ENCODE data around the gene MYO6.

Gene MYO6

GRCh38 chr6:75830959-75831885, 82.2 kb downstream of the MYO6 start:
- DNase-seq, result no peak

GRCh38 chr6:75834447-75834846, 85.4 kb downstream of the MYO6 start:
- no peak for DNase-seq

GRCh38 chr6:75842191-75842590, 93.2 kb downstream of the MYO6 start:
- DNase-seq, result no peak

GRCh38 chr6:75842732-75843131, 93.7 kb downstream of the MYO6 start:
- no peak for DNase-seq

GRCh38 chr6:75843396-75843795, 94.4 kb downstream of the MYO6 start:
- DNase-seq, result no peak

- no peak for DNase-seq
Measured at GRCh38 chr6:75848274-75848673, 99.2 kb downstream of the MYO6 start.

GRCh38 chr6:75849329-75850025, 100.4 kb downstream of the MYO6 start:
- no peak for DNase-seq

GRCh38 chr6:75850026-75850833, 101.2 kb downstream of the MYO6 start:
- DNase-seq, result no peak

- DNase-seq, result no peak
Measured at GRCh38 chr6:75852721-75853120, 103.7 kb downstream of the MYO6 start.

GRCh38 chr6:75853806-75854205, 104.8 kb downstream of the MYO6 start:
- no peak for DNase-seq

GRCh38 chr6:75855052-75855451, 106.0 kb downstream of the MYO6 start:
- no peak for DNase-seq

- DNase-seq, result no peak
Measured at GRCh38 chr6:75856902-75857301, 107.9 kb downstream of the MYO6 start.

GRCh38 chr6:75863001-75863400, 114.0 kb downstream of the MYO6 start:
- DNase-seq, result no peak

- no peak for DNase-seq
Measured at GRCh38 chr6:75863784-75864183, 114.7 kb downstream of the MYO6 start.

GRCh38 chr6:75864446-75864845, 115.4 kb downstream of the MYO6 start:
- no peak for DNase-seq

GRCh38 chr6:75870389-75870788, 121.3 kb downstream of the MYO6 start:
- DNase-seq, result no peak

GRCh38 chr6:75874224-75874623, 125.2 kb downstream of the MYO6 start:
- no peak for DNase-seq

- DNase-seq, result no peak
Measured at GRCh38 chr6:75876152-75876551, 127.1 kb downstream of the MYO6 start.

GRCh38 chr6:75880305-75880704, 131.3 kb downstream of the MYO6 start:
- DNase-seq, result no peak

- no peak for DNase-seq
Measured at GRCh38 chr6:75882734-75883133, 133.7 kb downstream of the MYO6 start.

GRCh38 chr6:75884822-75885221, 135.8 kb downstream of the MYO6 start:
- DNase-seq, result no peak

GRCh38 chr6:75892384-75892783, 143.3 kb downstream of the MYO6 start:
- no peak for DNase-seq

GRCh38 chr6:75893058-75893775, 144.2 kb downstream of the MYO6 start:
- DNase-seq, result no peak
